Neural crest cell (in vitro differentiated cells): ENCODE data around the gene PLCH1. TPM values are rescaled to one million over a fixed set of nuclear protein-coding genes. Genes with fewer than 3 reads are reported as not detected.

Experiments
- DNase-seq: peaks from one replicate; pipeline ENCODE4 v3.0.0; 2021; ENCODE audit warnings: low read depth, mixed read lengths, low spot score
- H3K27ac Mint-ChIP-seq: one replicate; pipeline ENCODE4 v1.8.0; 2021; ENCODE audit warnings: mild to moderate bottlenecking, mixed read lengths; ENCODE audit not compliant: unreplicated experiment
- H3K27me3 Mint-ChIP-seq: 2 replicates; pipeline ENCODE4 v1.8.0; 2021; ENCODE audit warnings: low read depth, mild to moderate bottlenecking, mixed read lengths
- H3K36me3 Mint-ChIP-seq: 2 replicates; pipeline ENCODE4 v1.8.0; 2021; ENCODE audit warnings: low read depth, mild to moderate bottlenecking, mixed read lengths
- H3K4me1 Mint-ChIP-seq: 2 replicates; pipeline ENCODE4 v1.8.0; 2021; ENCODE audit warnings: mixed read lengths
- H3K4me3 Mint-ChIP-seq: one replicate; pipeline ENCODE4 v1.8.0; 2021; ENCODE audit warnings: mild to moderate bottlenecking, mixed read lengths
- H3K9me3 Mint-ChIP-seq: 2 replicates; pipeline ENCODE4 v1.8.0; 2021; ENCODE audit warnings: mixed read lengths
- total RNA-seq: library from RNA; stranded (reverse); gene quantifications from 2 replicates; pipeline ENCODE4 v1.2.1, GENCODE V29; 2021
- TF ChIP-seq, protein P1 (sequence below): fragments of 200-600 bp; sonication (generic); conservative IDR thresholded peaks from 2 replicates; pipeline ENCODE4 v1.5.0; 2021; ENCODE audit warnings: antibody characterized with exemption, mild to moderate bottlenecking

PLCH1 gene
- total RNA-seq, 1 donor from 2014 or later = 22.4 TPM

GRCh38 chr3:155367506-155367905 lies 377.4 kb downstream of the PLCH1 start:
- peaks cover 6% of the 10 kb centered on the region for H3K36me3 Mint-ChIP-seq
- no peaks in the 10 kb centered on the region for H3K27me3 Mint-ChIP-seq
- TF ChIP-seq, protein P1, sequence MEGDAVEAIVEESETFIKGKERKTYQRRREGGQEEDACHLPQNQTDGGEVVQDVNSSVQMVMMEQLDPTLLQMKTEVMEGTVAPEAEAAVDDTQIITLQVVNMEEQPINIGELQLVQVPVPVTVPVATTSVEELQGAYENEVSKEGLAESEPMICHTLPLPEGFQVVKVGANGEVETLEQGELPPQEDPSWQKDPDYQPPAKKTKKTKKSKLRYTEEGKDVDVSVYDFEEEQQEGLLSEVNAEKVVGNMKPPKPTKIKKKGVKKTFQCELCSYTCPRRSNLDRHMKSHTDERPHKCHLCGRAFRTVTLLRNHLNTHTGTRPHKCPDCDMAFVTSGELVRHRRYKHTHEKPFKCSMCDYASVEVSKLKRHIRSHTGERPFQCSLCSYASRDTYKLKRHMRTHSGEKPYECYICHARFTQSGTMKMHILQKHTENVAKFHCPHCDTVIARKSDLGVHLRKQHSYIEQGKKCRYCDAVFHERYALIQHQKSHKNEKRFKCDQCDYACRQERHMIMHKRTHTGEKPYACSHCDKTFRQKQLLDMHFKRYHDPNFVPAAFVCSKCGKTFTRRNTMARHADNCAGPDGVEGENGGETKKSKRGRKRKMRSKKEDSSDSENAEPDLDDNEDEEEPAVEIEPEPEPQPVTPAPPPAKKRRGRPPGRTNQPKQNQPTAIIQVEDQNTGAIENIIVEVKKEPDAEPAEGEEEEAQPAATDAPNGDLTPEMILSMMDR = no peak
- peaks cover 54% of the 10 kb centered on the region for H3K4me1 Mint-ChIP-seq
- H3K9me3 Mint-ChIP-seq = peaks cover 5% of the 10 kb centered on the region
- no peak for DNase-seq
- no peak overlapping the region for H3K27ac Mint-ChIP-seq
- no peak overlapping the region for H3K4me3 Mint-ChIP-seq

DNA sequence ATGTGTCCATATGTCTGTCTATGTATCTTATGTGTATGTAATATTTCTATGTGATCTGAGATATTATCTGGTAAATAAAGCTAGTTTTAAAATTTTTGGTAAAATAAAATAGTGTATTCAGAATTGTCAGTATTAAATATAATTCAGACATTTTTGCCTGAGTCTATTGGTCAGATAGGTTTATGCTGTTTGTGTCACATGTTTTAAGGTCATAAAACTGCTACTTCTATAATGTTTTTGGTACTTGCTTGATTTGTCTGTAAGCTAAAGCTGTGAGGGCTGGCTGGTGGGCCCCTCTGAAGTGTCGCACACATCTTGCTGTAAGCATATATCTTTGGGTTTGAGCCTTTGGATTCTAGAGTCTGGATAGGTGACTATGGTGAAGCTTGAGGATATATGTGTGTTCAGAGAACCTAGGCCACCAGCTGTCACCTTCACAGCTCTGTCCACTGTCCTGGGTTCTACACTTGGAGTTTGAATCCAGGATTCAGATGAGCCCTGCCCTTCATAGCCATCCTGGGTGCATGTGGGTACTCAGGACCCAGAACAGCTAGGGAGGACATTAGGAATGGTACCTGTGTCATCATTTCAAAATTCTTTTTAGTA lies 379.6 kb downstream of the PLCH1 start:
- no peak for DNase-seq
- Mint-ChIP-seq H3K27ac (no peak overlapping the region), H3K4me1 (peaks cover 45% of the 10 kb centered on the region), H3K9me3 (peaks cover 5% of the 10 kb centered on the region), H3K27me3 (no peaks in the 10 kb centered on the region), H3K36me3 (peaks cover 6% of the 10 kb centered on the region), H3K4me3 (no peak overlapping the region)
- TF ChIP-seq, protein P1 = no peak

GRCh38 chr3:155364492-155364891 lies 380.4 kb downstream of the PLCH1 start:
- TF ChIP-seq, protein P1 = no peak
- peaks cover 48% of the 10 kb centered on the region for H3K4me1 Mint-ChIP-seq
- no peak for DNase-seq
- no peak overlapping the region for H3K4me3 Mint-ChIP-seq
- peaks cover 6% of the 10 kb centered on the region for H3K36me3 Mint-ChIP-seq
- no peak overlapping the region for H3K27ac Mint-ChIP-seq
- H3K27me3 Mint-ChIP-seq = no peaks in the 10 kb centered on the region
- H3K9me3 Mint-ChIP-seq = peaks cover 5% of the 10 kb centered on the region

DNA sequence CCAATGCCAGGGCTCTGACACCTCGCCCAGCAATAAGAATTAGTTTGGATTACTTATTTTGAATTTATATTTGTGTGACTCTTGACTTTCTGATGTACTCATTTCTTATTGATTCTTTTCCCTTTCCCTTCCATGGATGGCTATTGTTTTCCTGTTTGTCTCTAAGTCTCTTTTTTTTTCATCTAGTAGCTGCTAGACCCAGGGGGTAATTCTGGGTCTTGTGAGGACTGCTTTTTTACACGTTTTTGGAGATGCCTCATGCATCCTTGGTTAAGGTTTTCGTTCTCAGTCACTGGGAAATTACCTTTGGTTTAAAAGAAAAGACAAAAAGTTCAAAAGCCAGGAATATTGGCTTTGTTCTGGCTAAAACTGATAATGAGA lies 381.2 kb downstream of the PLCH1 start:
- no peak for DNase-seq
- Mint-ChIP-seq H3K27me3 (no peaks in the 10 kb centered on the region), H3K9me3 (peaks cover 5% of the 10 kb centered on the region), H3K4me3 (peak overlapping the region; percentile 58), H3K4me1 (peaks cover 40% of the 10 kb centered on the region), H3K27ac (peak overlapping the region; percentile 88), H3K36me3 (peaks cover 6% of the 10 kb centered on the region)
- TF ChIP-seq, protein P1 = no peak

- Mint-ChIP-seq H3K27ac (peak overlapping the region; percentile 88), H3K4me3 (peak overlapping the region; percentile 58)
- no peak for DNase-seq
These were observed 381.8 kb downstream of the PLCH1 start for GRCh38 chr3:155362808-155363689.

More at GRCh38 chr3:155362808-155363689, 381.8 kb downstream of the PLCH1 start:
- H3K27me3 Mint-ChIP-seq = no peaks in the 10 kb centered on the region
- TF ChIP-seq, protein P1 = no peak
- H3K4me1 Mint-ChIP-seq = peaks cover 36% of the 10 kb centered on the region
- H3K9me3 Mint-ChIP-seq = peaks cover 5% of the 10 kb centered on the region
- peaks cover 3% of the 10 kb centered on the region for H3K36me3 Mint-ChIP-seq
